HUES6 (cell line): Measurements from ENCODE around the gene APOBEC3B.
"Not testable (repeated sequence)": the region's sequence is repeated elsewhere in the genome, so short reads cannot be mapped to it uniquely, and the experiment has no call there.

Source experiments
- H3K27ac ChIP-seq: 2 replicates; pipeline ENCODE4 v1.7.0; 2013; ENCODE audit warnings: low read depth, mild to moderate bottlenecking, low read length, inconsistent platforms
- H3K27me3 ChIP-seq: 2 replicates; pipeline ENCODE4 v1.6.1; 2013; ENCODE audit warnings: low read length; ENCODE audit not compliant: control insufficient read depth, insufficient read depth
- H3K36me3 ChIP-seq: 2 replicates; pipeline ENCODE4 v1.6.1; 2013; ENCODE audit warnings: low read length; ENCODE audit not compliant: control insufficient read depth, insufficient read depth
- H3K4me1 ChIP-seq: 2 replicates; pipeline ENCODE4 v1.6.1; 2013; ENCODE audit warnings: low read length; ENCODE audit not compliant: control insufficient read depth, insufficient read depth
- H3K4me3 ChIP-seq: 2 replicates; pipeline ENCODE4 v1.5.1; 2013; ENCODE audit warnings: low read depth, low read length
- H3K9ac ChIP-seq: one replicate; pipeline ENCODE4 v1.6.1; 2013; ENCODE audit warnings: mild to moderate bottlenecking, low read length
- H3K9me3 ChIP-seq: 2 replicates; pipeline ENCODE4 v1.6.1; 2013; ENCODE audit warnings: low read depth, low read length; ENCODE audit not compliant: control insufficient read depth, insufficient read depth

APOBEC3B gene

GRCh38 chr22:38958651-38958943 lies 23.6 kb upstream of the APOBEC3B start:
- H3K4me1 ChIP-seq, H3K9me3 ChIP-seq, H3K27me3 ChIP-seq, H3K9ac ChIP-seq, H3K27ac ChIP-seq, H3K4me3 ChIP-seq, H3K36me3 ChIP-seq: not testable (repeated sequence)

GRCh38 chr22:38959590-38959989 lies 22.6 kb upstream of the APOBEC3B start:
- Histone ChIP-seq H3K36me3 (no peaks in the 10 kb centered on the region), H3K4me1 (peaks cover 4% of the 10 kb centered on the region; the same call in 1 of the 2 replicates), H3K27me3 (peaks cover 4% of the 10 kb centered on the region; the same call in 1 of the 2 replicates), H3K9me3 (no peaks in the 10 kb centered on the region), H3K4me3 (no peak overlapping the region), H3K9ac (no peak overlapping the region), H3K27ac (no peak overlapping the region)

GRCh38 chr22:38960673-38961072 lies 21.5 kb upstream of the APOBEC3B start:
- H3K9me3 ChIP-seq, H3K9ac ChIP-seq, H3K4me1 ChIP-seq, H3K36me3 ChIP-seq, H3K27me3 ChIP-seq, H3K27ac ChIP-seq, H3K4me3 ChIP-seq: not testable (repeated sequence)

DNA sequence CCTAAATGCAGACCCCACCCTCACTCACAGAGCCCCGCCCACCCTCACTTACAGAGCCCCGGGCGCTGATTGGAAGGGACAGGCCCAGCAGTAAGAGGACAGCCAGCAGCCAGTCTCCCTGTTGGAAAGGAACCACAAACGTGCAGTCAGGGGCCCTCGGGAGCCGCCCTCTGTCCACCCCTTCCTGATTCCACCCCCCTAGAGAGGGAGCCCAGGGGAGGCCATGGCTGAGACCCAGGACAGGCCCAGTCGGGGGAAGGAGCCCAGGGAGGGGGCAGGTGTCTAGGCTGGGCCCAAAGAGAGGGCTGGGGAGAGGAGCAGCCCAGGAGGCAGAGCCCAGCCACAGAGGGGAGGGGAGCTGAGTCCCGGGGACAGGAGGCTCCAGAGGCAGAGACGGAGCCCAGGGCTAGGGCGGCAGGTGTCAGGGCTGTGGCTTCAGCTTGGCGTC lies 18.8 kb upstream of the APOBEC3B start:
- H3K36me3 ChIP-seq, H3K27ac ChIP-seq, H3K4me3 ChIP-seq, H3K9me3 ChIP-seq, H3K27me3 ChIP-seq, H3K9ac ChIP-seq: not testable (repeated sequence)
- peaks cover 14% of the 10 kb centered on the region; the same call in 1 of the 2 replicates for H3K4me1 ChIP-seq

GRCh38 chr22:38963872-38964271 lies 18.3 kb upstream of the APOBEC3B start:
- no peaks in the 10 kb centered on the region for H3K9me3 ChIP-seq
- peaks cover 14% of the 10 kb centered on the region; the same call in 1 of the 2 replicates for H3K4me1 ChIP-seq
- no peak overlapping the region for H3K4me3 ChIP-seq
- 0 out of 2 replicates have a peak, but pooled peaks cover 2% of the 10 kb centered on the region for H3K27me3 ChIP-seq
- no peak overlapping the region for H3K9ac ChIP-seq
- H3K27ac ChIP-seq, result no peak overlapping the region
- H3K36me3 ChIP-seq, result no peaks in the 10 kb centered on the region

DNA sequence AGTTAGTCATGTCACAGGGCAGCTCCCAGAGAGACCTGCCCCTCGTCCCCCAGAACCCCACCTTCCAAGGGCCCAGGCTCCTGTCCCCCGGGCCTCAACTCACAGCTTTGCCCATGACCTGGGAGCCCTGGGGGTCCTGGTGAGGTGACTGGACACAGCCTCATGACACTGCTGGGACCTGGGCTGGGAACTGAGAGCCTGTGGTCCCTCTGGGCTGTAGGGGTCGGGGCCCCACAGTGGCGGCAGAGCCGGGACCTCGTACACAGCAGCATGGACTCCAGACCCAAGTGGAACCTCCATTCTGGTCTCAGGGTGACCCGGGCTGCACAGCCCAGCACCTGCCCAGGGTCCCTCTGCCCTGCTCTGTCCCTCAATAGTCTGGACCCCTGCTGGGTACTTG lies 17.8 kb upstream of the APOBEC3B start:
- H3K36me3 ChIP-seq, result no peaks in the 10 kb centered on the region
- H3K9ac ChIP-seq, result no peak overlapping the region
- H3K9me3 ChIP-seq, result no peaks in the 10 kb centered on the region
- H3K27me3 ChIP-seq, result no peaks in the 10 kb centered on the region
- H3K27ac ChIP-seq, result no peak overlapping the region
- H3K4me1 ChIP-seq, result peaks cover 14% of the 10 kb centered on the region; the same call in 1 of the 2 replicates
- no peak overlapping the region for H3K4me3 ChIP-seq

GRCh38 chr22:38964989-38965388 lies 17.2 kb upstream of the APOBEC3B start:
- Histone ChIP-seq H3K27ac (no peak overlapping the region), H3K4me1 (peaks cover 14% of the 10 kb centered on the region; the same call in 1 of the 2 replicates), H3K27me3 (no peaks in the 10 kb centered on the region), H3K36me3 (no peaks in the 10 kb centered on the region), H3K4me3 (no peak overlapping the region), H3K9me3 (no peaks in the 10 kb centered on the region), H3K9ac (no peak overlapping the region)

DNA sequence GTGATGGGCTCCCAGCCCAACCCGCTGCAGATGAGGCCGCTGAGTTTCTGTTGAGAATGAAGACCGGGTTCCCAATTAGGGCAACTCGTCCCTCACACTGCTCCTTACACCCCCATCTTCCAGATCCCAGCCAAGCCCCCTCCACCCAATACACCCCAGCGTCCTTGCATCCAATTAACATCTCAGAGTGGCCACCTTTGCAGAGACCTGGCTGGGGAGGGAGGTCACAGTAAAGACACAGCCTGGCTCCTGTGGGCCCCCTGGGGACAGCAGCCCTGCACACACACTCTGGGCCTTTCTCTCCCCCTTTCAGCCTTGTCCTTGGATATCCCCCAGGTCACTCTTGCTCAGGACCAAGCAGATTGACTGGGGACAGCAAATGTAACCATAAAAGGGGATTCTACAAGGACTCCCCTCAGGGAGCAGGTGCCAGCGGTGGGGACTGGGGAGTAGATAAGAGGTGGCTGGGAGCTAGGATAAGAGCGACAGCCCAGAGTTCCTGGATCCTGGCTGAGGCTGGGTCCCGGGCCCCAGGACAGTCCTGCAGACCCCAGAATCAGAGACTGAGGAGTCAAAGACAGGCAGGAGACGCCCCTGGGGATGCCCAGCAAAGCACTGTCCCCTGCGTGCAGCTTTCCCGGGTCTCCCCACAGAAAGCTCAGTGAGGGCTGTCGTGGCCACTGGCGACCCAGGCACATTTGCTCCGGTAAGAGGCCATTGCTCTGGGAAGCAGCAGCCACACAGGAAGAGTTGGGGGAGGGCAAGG lies 16.4 kb upstream of the APOBEC3B start:
- Histone ChIP-seq H3K4me1 (peaks cover 14% of the 10 kb centered on the region; the same call in 1 of the 2 replicates), H3K27me3 (no peaks in the 10 kb centered on the region)

GRCh38 chr22:38966380-38966702 lies 15.8 kb upstream of the APOBEC3B start:
- Histone ChIP-seq H3K36me3 (no peaks in the 10 kb centered on the region), H3K27ac (no peak overlapping the region), H3K4me3 (no peak overlapping the region), H3K4me1 (peaks cover 14% of the 10 kb centered on the region; the same call in 1 of the 2 replicates), H3K9me3 (no peaks in the 10 kb centered on the region), H3K27me3 (no peaks in the 10 kb centered on the region), H3K9ac (no peak overlapping the region)

More for the DNA sequence above, 16.4 kb upstream of the APOBEC3B start:
- Histone ChIP-seq H3K36me3 (no peaks in the 10 kb centered on the region), H3K27ac (no peak overlapping the region), H3K4me3 (no peak overlapping the region), H3K9me3 (no peaks in the 10 kb centered on the region), H3K9ac (no peak overlapping the region)

GRCh38 chr22:38966942-38967341 lies 15.2 kb upstream of the APOBEC3B start:
- Histone ChIP-seq H3K36me3 (no peaks in the 10 kb centered on the region), H3K9me3 (no peaks in the 10 kb centered on the region), H3K27ac (no peak overlapping the region), H3K27me3 (no peaks in the 10 kb centered on the region), H3K4me1 (peaks cover 14% of the 10 kb centered on the region; the same call in 1 of the 2 replicates), H3K4me3 (no peak overlapping the region), H3K9ac (no peak overlapping the region)

DNA sequence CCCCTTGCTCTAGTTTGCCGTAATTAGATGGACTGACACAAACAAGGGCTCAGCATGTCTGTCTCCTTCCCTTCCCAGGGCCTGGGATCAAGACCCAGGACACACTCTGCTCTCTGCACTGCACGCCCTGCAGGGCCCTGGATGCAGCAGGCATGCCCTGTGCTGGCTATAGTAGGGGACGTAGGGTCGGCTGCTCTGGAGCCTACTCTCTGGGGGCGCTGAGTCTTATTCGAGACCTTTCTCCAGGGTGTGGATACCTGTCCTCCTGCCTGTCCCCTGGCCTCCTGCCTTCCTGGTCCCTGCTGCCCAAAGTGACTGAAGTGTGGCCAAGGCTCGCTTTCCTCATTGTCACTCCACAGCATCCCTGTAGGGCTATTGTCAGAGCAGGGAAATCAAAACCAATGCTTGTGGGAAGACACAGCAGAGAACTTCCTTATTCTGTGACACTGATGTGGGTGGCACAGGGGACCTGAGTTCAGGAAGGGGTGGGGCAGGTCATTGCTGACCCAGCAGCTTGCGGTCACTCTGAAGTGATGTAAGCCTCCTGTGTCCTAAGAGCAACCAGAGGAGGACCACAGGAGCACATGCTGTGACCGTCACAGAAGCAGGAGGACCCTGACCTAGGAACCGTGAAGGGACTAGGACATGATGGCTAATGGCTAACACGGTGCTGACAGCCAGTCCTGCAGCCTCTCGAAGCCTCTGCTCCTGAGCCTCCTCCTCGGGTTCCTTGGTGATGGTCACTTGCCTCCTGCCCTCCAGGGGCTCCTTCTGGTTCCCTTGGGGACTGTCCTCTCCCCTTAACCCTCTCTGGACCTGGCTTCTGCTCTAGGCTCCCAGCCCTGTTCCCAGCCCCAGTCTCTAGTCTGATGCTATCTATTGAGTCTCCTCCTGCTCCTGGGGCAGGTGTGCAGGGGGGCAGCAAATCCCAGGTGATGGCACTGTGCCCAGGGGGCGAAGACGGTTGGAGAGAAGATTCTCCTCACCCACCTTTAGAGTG lies 14.4 kb upstream of the APOBEC3B start:
- Histone ChIP-seq H3K9me3 (no peaks in the 10 kb centered on the region), H3K36me3 (no peaks in the 10 kb centered on the region), H3K27ac (no peak overlapping the region), H3K4me3 (no peak overlapping the region), H3K9ac (no peak overlapping the region), H3K4me1 (peaks cover 14% of the 10 kb centered on the region; the same call in 1 of the 2 replicates), H3K27me3 (no peaks in the 10 kb centered on the region)
